Stimulated activated CD8-positive, alpha-beta memory T cell treated with anti-CD3 and anti-CD28 coated beads, Interleukin-4, amount 100 ng/mL, for 4 hours (primary cell): ENCODE data around the gene PLEKHF1.
A peak's percentile ranks its signal among the peaks of the same experiment; 100 is the strongest.

ENCODE experiments used
- DNase-seq, 2 donors: peaks; one replicate each; pipeline ENCODE4 v3.0.0-alpha.2; 2020; ENCODE audit warnings: low read depth in 2 of 2, low spot score in 1 of 2

The PLEKHF1 gene

GRCh38 chr19:29634423-29635130 is 30.7 kb upstream of the PLEKHF1 start:
- DNase-seq = no peak

GRCh38 chr19:29635963-29636362 is 29.3 kb upstream of the PLEKHF1 start:
- DNase-seq = no peak

GRCh38 chr19:29636553-29637360 is 28.5 kb upstream of the PLEKHF1 start:
- no peak for DNase-seq

GRCh38 chr19:29639086-29639485 is 26.2 kb upstream of the PLEKHF1 start:
- no peak for DNase-seq

- no peak for DNase-seq
Measured at GRCh38 chr19:29640231-29640630, 25.0 kb upstream of the PLEKHF1 start.

- DNase-seq = no peak
Measured at GRCh38 chr19:29641597-29641996, 23.7 kb upstream of the PLEKHF1 start.

GRCh38 chr19:29643361-29643935 is 21.8 kb upstream of the PLEKHF1 start:
- DNase-seq = no peak

- no peak for DNase-seq
Measured at GRCh38 chr19:29644210-29644609, 21.1 kb upstream of the PLEKHF1 start.

GRCh38 chr19:29645491-29645867 is 19.8 kb upstream of the PLEKHF1 start:
- DNase-seq = no peak

- DNase-seq = no peak
Measured at GRCh38 chr19:29645911-29646310, 19.4 kb upstream of the PLEKHF1 start.

GRCh38 chr19:29650772-29651387 is 14.4 kb upstream of the PLEKHF1 start:
- DNase-seq = no peak

- no peak for DNase-seq
Measured at GRCh38 chr19:29651622-29652394, 13.5 kb upstream of the PLEKHF1 start.

GRCh38 chr19:29653398-29653797 is 11.9 kb upstream of the PLEKHF1 start:
- DNase-seq = no peak

GRCh38 chr19:29655648-29656335 is 9.5 kb upstream of the PLEKHF1 start:
- DNase-seq = no peak

GRCh38 chr19:29658221-29658991 is 6.9 kb upstream of the PLEKHF1 start:
- no peak for DNase-seq

GRCh38 chr19:29660835-29661234 is 4.4 kb upstream of the PLEKHF1 start:
- DNase-seq = peak in 1 of 2 donors; percentile 38

- DNase-seq = no peak
Measured at GRCh38 chr19:29662278-29662603, 3.0 kb upstream of the PLEKHF1 start.

GRCh38 chr19:29662604-29663404 is 2.5 kb upstream of the PLEKHF1 start:
- DNase-seq = no peak
